GM04503 (cell line): Measurements from ENCODE around the gene DYNC1I1.

Experiments
- DNase-seq: peaks from one replicate; pipeline ENCODE4 v3.0.0-alpha.2; 2012; ENCODE audit warnings: low read depth

The DYNC1I1 gene

DNA sequence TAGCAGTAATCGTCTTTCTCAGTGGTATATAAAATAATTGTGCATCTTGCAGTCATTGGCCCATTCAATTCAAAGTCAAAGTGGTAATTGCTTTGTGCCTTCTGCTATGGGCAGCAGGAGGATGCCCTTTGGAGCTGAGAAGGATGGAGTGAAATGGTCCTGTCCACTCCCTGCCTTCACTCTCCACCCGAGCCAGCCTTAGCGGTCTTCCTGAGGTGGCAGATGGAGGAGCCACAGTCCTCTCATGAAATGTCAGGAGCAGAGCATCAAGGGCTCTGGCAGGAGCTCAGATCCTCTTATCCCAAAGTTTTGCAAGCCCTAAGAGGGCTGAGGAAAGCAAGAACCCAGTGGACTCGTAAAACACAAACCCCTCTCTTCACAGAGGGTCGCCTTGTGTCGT lies 199.4 kb downstream of the DYNC1I1 start:
- no peak for DNase-seq

DNA sequence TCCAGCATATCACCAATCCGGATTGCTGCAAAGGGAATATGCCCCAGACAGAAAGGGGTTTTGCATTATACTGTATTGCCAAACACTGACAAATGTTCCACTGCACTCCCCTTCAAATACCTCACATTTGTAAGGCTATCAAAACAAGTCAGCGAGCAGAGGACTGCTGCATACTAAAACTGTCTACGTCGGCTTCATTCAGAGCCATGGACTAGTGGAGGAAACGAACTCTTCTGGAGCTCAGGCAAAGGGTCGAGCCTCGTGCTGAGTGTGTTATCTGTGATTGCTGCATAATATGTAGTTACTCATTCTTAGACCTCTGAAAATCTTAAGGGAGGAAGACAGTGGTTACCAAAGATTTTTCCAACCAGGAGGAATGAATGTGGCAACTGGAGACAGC lies 200.2 kb downstream of the DYNC1I1 start:
- no peak for DNase-seq

DNA sequence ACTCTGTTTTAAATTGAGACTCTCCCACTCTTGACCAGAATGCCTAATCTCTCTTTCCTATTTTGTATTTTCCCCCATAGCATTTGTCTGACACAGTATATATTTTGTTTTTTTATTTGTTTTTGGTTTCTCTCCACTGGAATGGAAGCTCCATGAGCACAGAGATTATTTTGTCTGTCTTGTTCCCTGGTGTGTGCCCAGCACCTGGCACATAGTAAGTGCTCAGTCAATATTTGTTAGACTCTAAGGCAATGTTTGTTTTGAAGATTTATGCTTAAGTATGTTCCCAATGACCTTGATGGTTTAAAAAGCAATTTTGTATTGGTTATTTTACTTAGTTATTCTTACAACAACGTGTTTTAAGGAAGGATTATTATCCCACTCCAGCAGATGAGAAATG lies 201.8 kb downstream of the DYNC1I1 start:
- no peak for DNase-seq

DNA sequence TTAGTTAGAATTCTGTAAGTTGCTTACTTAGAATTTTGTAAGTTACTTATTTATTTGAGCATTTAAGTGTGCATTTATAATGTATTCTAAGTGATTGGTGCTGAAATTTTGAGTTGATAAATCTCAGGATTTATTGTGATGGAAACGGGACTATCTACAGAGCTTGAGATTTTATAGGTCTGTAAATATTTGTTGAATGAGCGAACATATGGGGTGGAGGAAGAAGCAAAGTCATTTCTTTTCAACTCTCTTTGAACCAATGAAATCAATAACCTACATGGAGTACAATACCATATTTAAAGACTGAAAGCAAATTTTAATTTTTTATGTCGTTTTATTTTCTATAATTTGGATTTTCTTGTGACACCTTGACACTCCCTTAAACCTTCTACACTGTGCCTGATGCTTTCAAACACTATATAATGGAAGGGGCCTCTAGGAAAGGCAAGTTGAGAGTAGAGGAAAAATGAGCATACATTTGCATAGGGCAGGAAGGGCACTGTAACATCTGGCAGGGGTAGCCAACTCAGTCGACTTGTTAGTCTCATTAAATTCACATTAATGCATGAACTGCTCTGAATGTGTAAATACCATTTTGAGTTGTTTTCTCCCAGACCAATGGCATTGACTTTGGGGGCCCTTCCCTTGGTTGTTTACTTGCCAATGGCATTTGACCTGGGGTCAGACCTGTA lies 204.2 kb downstream of the DYNC1I1 start:
- no peak for DNase-seq

DNA sequence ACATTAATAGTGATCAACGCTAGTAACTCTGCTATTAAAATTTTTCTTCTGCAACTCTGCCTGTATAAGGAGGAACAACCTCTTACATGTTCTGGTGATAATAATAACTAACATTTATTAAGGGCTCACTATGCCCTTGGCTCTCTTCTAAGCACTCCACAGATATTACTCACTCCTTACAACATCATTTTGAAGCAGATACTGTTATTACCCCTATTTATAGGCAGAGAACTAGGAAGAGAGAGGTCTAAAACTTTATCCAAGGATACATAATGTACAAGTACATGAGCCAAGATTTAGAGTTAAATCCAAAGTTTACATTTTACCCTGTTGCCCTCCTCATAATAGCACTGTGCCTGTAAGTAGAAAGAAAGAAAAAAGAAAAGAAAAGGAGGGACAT lies 205.6 kb downstream of the DYNC1I1 start:
- DNase-seq = no peak

DNA sequence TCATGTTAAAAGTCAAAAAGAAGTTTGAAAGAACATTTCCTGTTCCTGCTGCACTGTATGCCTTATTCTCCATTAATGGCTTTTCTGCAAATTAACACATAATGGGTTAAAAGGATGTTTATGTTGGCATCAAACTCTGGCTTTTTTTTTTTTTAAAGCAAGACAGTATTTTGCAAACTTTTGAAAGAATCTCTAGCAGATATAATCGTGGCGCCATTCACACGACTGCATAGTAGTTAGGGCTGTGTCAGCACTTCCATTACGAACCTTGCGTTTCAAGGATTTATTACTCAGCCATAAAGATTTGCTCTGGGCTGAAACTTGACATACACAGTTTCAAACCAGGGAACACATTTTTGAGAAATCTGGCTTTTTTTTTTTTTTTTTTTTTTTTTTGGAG lies 207.8 kb downstream of the DYNC1I1 start:
- DNase-seq = no peak

DNA sequence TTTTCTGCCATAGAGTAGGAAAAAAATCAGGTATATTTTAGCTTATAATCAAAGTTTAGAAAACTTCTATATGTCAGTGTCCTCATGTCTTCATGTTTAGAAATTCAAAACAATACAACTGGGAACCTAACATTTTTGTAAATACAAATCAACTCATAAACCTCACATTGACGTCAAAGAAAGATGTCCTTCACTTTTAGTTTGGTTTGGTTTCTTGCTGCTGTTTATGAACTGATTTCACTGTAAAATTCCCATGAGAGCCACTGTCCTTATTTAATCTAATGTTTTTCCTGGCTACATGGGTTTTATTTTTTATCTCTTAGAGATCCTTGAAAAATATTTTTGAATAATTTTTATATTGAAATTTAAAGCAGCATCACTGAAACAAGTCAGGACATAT lies 208.4 kb downstream of the DYNC1I1 start:
- DNase-seq = no peak

DNA sequence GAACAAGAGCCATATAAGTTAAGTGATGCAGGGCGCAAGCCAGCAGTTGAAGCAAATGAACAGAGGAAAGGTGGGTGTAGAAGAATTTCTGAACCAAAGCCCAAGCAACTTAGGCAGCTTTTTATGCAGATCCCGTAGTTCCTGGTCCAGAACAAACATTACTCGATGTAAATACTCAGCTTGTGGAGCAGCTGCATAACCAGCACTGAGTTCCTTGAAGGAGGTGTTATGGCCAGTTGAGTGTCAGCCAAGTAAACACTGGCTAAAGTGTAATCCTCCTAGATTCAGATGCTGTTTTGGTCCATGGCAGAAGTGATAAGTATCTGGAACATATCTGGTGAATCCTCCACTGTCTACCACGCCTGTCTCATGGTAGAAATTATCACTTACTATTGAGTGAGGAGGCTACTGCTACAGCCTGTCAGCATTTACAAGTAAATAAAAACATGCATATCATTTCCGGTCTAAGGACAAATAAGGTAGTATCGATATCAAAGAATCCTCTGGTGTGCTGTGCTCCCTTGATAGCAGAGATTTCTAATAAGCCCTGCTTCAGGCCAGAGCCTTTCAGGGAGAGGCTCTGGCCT lies 213.9 kb downstream of the DYNC1I1 start:
- DNase-seq = no peak

DNA sequence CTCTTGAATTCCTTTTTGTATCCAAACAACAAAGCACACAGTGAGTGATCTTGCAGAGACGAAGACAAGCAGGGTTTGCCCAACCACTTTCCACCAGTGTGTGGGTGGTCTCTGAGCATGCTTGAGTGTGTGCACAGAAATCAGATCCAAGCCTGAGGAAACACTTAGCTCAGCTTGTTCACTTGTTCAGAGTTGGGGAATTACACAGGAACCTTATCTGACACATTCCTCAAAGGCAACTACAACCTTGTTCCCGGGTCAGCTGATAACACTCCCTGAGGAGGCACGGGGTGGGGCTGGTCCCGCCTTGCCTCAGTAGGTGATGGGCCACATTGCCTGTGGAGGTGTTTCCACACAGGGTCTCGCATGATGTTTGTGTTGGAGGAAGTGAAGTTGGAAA lies 216.9 kb downstream of the DYNC1I1 start:
- DNase-seq = no peak

DNA sequence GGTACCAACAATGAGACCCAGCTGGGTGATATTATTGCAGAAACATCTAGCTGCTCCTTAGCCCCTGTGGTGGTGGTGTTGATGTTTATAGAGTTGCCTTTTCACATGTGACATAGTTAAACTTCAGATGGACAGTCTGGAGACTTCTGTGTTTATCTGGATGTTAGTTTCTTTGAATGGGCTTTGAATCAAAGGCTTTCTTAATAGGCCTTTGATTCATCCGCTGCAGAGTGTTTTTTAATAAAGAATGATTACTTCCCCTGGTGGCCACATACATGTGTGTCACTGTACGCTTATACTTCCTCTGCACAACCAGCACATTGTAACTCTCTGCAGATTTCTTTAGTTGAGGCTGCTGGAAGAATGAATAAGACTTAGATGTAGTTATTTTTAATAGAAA lies 221.0 kb downstream of the DYNC1I1 start:
- DNase-seq = no peak

DNA sequence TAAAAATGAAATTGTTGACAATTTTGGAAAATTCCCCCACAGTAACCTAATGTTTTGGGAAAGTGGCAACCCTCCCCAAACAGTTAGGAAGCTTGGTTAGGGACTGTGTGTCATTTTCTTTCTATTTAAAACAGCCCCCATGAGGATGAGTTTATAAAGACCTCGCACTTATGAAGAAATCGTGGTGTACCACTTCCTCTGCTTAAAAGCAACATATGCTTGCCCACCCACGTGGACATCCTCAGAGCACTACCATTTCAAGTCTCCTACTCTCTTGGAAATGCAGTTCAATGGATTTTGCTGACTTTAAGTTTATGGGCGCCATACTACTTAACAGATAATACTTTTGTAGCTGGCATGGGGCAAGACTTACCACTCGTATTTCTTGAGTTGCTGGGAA lies 223.8 kb downstream of the DYNC1I1 start:
- no peak for DNase-seq

DNA sequence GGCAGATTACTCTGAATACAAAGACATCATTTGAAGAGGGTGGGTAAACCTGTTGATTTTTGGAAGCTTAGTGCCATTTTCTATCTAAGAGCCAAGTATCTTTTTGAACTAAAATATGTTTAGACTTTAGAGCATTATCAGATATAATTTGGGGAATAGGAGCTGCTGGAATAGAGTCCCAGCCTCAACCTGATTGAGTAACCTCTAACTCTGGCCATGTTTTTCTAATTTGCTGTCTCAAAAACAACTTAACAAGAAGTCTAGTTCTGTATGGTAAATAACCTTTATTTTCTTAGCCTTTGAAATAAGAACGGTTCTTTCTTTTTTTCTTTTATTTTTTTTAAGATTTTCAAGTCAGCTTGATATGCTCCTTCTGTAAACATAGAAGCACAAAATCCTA lies 224.5 kb downstream of the DYNC1I1 start:
- DNase-seq = no peak

DNA sequence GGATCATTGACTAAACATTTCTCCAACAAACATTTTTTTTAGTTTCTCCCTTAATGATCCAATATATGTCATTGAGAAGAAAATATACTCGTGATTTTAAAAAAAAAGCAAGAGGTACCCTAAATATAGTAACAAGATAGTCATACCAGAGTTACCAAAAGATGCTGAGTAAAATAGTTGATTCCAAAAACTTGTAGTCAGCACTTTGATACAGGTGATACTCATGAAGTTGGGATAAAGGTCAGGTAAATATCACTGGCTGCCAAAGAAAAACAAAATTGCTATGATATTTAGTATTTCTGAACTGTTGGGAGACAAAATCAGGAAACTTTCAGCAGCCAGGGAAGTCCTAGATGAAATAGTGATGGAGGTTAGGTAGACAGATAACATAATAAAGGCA lies 225.3 kb downstream of the DYNC1I1 start:
- no peak for DNase-seq

DNA sequence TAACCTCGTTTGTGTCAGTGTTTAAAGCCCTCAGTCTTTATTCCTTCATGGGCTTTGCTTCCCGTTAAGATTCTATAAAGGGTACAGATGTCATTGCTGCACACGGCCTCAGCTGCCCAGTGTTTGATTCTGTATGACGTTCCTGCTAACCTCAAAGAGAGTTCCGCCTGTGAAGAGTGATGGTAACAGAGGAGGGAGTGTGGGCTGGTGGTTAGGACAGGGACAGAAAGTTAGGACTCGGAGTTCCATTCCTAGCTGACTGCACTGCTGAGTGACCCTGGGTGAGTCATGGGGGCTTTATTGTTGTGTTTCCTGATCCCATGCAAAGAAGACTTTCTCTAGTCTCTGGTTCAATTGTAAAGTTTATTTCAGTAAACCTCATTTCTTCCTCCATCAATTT lies 227.1 kb downstream of the DYNC1I1 start:
- no peak for DNase-seq

DNA sequence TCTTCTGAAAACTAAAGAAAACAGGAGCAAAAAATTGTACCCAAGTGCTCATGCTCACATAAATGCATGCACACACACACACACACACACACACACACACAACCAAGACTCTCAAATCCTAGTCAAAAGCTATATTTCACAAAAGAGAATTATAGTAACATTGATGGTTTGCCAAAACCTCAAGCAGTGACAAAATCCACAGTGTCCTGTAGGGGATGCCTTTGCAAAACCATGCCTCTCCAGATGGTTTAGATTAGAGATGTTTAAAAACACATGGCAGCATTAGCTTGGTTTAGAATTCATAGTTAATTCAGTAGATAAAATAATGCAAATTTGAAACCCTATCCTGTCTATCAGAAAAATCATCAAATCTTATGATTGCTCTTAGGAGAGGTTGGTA lies 232.2 kb downstream of the DYNC1I1 start:
- peak; percentile 72 for DNase-seq

DNA sequence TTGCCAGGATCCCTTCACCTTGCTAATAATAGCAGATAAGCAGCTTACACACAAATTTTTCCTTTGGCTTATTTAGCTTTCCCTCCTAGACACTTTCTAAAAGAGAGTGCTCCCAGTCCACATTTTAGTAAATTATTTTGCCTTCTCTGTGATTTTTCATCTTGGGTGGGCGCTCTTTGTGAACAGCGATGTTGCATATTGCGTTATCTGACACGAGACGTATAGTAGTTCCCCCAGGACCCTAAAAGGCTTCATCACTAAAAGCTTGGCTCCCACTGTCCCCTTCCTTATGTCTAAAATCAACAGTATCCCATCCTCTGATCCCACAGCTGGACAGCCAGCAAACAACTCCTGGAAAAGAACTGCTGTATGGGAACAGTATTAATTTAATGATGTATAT lies 232.9 kb downstream of the DYNC1I1 start:
- DNase-seq = no peak

DNA sequence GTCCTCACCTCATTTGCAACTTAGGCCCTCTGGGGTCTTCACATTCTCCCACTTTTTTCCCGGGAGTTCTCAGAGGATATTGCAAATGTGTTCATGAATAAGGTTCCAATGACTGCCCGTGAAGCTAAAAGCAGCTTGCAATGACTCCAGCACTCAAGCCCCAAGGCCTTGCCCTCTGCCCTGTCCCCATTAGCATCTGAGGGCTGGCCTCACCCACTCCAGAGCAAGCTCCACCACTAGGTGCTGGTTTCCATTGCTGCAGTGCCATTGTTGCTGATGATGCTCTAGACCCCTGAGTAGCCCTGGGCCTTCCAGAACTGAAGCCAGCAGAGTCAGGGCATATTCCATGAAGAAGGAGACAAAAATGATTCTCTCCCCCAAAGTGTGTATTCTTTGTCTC lies 236.8 kb downstream of the DYNC1I1 start:
- DNase-seq = no peak

DNA sequence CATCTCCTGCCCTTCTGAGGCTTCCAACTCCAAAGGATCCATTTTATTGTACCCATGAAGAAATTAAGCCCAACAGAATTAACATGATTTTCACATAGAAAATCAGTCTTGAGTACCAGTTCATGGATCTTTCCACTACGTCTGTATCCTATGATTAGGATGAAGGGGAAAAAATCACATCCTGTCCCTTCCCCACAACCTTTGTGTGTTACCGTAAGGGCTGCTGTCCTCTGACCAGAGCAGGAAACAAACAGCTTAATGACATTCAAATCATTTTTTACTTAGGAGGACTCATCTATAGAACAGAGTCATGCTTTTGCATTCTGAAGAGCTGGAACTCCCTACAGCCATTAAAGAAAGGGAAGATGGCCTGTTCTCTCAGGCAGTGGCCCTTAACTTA lies 241.5 kb downstream of the DYNC1I1 start:
- DNase-seq = no peak

DNA sequence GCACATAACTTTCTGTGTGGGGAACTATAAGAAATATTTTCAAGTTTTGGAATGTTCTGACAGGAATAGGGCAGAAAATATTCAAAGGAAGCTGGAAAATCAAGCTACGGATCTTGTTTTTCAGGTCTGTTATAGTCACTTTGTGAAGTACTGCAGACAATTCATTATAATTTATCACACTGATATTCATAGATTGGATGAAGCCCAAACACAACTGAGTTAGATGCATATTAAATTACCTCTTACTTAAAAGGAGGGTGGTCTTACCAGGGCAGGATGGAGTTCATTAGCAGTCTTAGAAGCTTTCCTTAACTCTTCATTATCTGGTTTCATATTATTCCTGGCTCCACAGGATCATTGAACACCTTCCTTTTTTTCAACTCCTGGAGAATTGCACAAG lies 242.3 kb downstream of the DYNC1I1 start:
- no peak for DNase-seq

DNA sequence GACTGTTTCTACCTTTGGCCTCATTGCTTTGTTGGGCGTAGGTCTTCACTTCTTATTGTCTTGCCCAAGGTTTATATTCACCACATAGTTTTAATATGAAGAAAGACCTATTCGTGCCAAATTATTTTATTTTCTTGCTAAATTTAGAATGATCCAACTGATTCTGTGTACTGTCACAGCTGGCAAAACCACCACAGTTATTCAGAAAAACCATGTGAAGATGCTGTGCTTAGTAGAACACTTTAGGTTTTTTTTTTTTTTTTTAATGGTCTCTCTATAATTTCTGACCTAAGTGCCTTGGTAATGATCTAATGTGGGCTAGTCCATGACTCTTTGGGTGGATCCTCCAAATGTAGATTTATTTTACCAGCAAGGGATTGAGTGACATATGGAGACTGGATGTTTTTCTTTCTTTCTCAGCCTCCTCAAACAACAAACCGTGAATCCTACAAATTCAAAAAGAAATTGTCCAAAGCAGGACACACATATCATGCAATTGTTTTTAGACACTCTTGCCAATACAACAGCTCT lies 243.8 kb downstream of the DYNC1I1 start:
- peak; percentile 27 for DNase-seq

DNA sequence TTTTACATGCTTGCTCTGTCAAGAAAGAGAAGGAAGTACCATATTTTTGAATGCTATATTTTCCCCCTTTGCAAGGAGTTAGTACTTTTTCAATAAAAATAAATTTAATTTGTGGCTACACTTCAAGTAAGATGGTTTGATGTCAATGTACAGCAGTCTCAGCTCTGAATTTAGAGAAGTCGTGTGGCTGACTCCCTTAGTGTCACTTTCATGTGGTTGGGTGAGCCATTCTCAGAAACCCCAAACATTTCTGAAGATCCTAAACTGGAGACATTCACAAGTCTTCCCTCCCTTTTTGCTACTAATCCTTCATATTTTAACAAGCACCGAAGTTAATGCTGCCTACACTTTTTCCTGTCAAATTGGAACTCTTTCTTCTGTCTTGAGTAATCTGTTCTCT lies 244.4 kb downstream of the DYNC1I1 start:
- DNase-seq = no peak

DNA sequence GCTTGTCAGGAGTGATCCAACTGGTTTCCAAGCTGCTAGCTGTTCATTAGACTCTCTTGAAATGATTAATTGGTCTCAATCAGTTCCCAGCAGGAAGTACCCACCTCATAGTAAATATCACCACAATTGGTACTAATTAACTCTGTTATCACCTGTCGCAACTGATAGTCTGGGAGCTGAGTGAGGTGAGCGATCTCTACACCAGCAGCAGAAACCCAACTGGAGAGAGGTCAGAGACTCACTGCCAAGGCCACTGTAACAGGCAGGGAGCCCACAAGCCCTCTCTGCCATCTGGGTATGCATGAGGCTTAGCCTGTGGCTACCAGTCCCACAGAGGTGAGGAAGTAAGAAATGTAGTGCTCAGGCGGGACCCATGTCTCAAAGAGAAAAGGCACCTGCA lies 245.5 kb downstream of the DYNC1I1 start:
- no peak for DNase-seq

DNA sequence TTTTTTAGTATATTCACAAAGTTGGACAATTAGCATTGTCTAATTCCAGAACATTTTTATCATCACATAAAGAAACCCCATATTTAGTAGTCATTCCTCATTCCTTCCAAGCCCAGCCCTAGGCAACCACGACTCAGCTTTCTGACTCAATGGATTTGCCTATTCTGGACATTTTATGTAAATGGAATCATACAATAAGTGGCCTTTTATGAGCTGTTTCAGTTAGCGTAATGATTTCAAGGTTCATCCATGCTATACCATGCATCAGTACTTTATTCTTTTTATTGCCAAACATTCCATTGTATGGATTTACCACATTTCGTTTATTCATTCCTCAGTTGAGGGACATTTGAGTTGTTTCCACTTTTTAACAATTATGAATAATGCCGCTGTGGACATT lies 249.2 kb downstream of the DYNC1I1 start:
- no peak for DNase-seq

DNA sequence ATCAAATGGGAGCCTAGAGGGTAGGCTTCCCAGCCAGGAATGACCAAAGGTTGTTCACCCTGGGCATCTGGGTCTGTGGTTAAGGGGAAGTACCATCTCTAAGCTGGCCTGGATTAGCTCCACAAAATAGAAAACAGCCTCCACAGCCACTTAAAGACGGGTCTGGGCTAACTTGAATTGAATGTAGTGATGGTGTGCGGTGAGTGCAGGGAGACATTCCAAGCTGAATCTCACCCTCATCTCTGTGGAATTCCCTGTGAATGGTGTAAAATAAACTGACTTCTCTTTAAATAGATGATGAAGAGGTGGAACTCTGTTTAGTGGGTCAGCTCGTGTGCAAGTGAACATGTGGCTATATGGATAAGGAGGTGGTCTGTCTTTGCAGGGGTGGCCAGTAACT lies 251.0 kb downstream of the DYNC1I1 start:
- DNase-seq = no peak
